ENCODE measurements around the gene SH2D2A.

Gene SH2D2A

DNA sequence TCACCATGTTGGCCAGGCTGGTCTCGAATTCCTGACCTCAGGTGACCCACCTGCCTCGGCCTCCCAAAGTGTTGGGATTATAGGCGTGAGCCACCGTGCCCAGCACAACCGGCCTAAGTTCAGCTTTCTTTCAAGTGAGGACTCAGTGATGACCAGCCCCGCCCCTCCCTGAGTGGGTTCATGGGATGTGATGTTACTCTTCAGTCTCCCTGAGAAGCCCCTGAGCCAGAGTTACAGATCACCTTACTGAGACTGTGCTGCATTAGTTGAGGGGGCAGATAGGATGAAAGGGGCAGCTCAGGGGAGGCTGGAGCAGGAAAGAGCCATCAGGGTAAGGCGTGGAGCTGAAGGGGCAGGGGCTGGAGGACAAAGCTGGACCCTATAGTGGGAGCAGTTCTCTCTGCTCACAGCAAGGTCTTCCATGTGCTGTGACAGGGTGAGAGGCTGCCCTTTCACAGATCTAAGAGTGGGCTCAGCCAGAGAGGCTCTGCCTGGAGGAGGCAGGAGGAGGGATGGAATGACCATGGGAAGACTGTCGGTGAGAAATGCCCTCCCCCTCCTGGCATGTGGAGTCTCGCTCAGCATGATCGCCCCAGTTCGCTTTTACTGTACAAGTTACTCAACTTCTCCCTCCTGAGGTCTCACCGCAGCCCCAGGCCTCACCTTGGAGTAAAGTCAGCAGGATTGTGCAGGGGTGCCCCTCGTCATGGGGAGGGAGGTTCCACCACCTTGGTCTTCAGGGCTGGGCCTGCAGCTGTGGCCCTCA, 13.4 kb downstream of the SH2D2A start:
- DNase-seq (ENCODE audit: low spot score) = no peak

DNA sequence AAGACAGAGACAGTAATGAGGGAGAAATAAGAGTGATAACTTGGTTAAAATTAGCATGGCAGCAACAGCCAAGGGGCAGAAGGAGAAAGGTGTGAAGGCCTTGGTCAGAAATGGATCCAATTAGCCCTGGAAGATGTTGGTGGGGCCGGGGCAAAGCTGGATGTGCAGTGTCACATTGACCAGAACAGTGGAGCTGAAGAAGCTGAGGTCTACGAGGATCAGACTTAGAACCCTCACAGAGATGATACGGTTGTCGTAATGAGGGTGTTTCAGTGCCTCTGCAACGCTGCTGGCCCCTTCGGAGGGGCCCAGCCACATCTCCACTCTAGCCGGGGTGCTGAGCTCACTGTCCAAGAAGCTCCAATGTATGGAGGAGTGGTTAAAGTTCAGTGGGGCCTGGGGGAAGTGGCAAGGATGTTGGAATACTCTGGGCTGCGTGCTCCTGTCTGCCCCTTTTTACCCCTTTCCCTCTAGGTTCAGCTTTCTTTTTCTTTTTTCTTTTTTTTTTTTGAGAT, 14.2 kb downstream of the SH2D2A start:
- DNase-seq (ENCODE audit: low spot score) = no peak

DNA sequence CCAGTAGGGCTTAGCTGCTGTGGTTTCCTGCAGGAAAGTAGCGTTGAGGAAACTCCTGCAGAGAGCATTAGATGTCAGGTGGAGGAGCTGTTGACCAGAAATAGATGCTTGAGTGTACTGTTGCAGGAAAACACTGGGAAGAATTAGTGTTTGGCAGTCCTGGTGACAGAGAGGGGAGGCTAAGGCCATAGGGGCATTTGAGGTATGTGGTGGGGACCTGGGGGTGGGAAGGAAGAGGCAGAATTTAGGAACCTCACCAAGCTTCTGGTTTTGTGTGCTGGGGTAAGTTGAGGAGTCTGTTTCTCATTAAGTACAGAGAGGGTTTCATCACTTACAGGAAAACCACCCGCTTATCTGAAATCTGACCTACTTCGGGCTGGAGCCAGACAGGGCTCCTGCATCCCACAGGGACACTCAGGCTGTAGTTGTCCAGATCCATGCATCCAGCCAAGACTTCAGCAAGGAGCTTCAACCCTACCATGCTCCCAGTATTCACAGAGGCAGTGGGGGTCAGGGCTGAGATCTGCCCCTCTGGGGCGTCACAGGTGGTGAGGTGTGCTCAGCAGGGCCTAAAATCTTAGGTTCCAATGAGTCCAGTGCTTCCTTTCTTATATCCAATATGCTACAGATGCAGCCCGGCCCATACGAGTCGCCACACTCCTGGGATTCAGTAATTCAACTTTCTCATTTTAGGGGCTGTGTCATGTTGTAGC, 15.1 kb downstream of the SH2D2A start:
- DNase-seq (ENCODE audit: low spot score) = no peak

DNA sequence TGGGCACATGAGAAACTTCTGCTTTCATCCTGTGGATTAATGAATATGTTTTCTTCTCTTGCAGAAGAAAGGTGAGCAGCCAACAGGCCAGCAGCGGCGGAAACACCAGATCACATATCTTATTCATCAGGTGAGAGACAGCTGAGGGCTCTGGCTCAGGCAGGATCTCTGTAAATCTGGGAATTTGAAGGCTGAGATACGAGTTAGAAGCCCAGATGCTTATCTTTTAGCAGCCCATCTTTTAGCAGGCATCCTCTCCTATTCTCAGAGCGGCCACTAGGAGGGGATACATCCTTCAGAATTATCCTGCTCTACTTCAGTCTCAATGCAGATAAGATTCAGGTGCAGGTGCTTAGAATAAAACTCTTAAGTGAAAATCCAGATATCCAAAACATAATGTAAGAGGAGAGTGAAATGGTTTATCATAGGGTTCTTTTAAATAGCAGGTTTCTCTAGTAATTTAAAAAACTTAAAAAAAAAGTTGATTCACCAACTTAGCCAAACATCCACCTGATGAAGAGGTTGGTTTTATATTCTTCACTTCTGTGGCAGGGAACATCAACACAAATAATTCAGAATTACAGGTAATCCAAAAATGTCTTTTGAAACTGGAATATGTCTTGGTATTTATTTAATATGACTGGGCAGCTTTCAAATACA, 19.3 kb downstream of the SH2D2A start:
- DNase-seq (ENCODE audit: low spot score) = peak; percentile 51

GRCh38 chr1:156796340-156797097, 20.1 kb downstream of the SH2D2A start:
- DNase-seq (ENCODE audit: low spot score) = no peak

GRCh38 chr1:156795787-156796186, 20.9 kb downstream of the SH2D2A start:
- DNase-seq (ENCODE audit: low spot score) = no peak

DNA sequence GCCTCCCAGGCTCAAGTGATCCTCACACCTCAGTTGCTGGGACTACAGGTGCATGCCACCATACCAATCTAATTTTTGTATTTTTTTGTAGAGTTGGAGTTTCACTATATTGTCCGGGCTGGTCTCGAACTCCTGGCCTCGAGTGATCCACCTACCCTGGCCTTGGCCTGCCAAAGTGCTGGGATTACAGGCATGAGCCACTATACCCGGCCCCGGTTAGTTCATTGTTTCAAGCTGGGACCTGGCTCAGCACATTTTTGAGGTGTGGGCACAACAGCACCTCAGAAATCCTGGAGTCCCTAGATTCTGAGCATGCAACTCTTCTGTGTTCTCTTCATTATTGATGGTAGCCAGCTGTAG, 21.3 kb downstream of the SH2D2A start:
- DNase-seq (ENCODE audit: low spot score) = no peak

DNA sequence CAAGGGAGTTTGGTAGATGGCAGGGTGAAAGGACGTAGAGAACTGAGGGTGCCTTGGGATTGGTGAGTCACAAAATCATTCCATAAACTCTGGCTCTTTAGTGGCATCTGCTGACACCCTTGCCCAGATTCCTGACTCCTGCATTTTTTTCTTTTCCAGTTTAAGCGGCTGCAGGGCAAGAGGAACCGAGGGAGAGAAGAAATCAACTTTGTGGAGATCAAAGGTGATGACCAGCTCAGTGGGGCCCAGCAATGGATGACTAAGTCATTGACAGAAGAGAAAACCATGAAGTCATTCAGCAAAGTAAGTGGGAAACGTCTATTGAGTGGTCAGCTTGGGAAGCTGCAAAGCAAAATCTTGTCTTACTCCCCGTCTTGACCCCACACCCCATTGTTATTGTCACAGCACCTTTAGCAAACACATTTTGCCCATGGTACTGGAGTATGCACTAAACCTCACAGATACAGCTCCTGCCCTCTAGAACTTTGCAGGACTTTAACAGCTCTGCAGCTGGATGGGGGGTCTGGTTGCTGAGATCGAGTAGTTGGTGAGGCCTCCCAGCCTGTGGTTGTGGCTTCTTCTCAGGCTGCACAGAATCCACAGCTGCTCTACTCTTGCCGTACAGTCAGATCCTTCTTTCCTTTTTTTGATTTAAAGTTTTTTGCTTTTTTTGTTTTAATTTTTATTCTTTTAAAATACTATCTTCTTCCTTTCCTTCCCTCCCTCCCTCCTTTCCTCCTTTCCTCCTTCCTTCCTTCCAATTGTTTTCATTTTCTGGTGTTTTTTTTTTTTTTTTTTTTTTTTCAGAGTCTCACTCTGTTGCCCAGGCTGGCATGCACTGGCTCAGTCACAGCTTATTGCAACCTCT, 21.9 kb downstream of the SH2D2A start:
- DNase-seq (ENCODE audit: low spot score) = no peak

DNA sequence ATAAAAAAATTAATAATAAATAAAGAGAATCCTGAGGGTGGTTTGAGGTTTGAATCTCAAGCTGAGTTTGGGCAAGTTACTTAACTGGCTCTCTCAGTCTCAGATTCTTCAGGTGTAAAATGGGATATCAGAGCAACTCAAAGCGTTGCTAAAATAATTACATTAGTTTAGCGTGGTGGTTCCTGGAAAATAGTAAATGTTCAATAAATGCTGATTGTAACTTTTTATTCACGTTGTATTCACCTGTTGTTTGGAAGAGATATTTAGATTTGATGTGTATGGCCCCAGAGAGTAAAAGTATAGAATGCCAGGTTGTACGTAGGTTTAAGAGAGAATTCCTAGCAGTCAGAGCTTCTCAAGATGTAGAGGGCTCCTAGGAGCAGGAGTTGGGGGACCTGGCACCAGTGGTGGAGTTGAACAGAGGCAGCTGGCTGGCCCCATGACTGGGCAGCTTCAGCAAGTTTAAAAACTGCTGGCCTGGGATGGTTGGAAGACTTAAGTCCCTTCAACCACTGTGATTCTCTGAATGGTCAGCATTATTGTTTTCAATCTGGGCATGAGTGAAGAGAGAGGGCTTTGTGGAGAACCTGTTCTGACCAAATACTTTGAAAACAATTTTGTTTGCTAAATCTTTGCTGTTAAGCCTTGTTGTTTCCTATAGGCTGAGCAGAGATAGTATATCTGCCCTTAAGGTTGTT, 26.9 kb downstream of the SH2D2A start:
- DNase-seq (ENCODE audit: low spot score) = no peak

- DNase-seq (ENCODE audit: low spot score) = no peak
These were observed 28.5 kb downstream of the SH2D2A start for GRCh38 chr1:156788136-156788535.

GRCh38 chr1:156786640-156787039, 30.0 kb downstream of the SH2D2A start:
- DNase-seq (ENCODE audit: low spot score) = no peak

DNA sequence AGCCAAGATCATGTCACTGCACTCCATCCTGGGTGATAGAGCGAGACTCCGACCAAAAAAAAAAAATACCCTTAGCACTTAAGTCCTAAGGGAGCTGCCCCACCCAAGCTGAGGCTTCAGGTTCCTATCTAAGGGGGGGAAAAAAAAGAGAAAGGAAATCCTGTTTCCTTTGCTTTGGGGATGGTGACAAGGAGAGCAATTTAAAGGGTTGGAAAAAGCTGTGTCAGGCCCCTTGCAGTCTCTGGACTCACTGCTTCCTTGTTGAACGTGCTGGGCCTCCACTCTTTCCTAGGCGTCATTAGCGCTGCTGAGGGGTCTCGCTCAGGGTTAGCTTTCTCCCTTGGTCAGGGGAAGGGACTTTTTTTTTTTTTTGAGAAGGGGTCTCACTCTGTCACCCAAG, 31.2 kb downstream of the SH2D2A start:
- no peak for DNase-seq (ENCODE audit: low spot score)

DNA sequence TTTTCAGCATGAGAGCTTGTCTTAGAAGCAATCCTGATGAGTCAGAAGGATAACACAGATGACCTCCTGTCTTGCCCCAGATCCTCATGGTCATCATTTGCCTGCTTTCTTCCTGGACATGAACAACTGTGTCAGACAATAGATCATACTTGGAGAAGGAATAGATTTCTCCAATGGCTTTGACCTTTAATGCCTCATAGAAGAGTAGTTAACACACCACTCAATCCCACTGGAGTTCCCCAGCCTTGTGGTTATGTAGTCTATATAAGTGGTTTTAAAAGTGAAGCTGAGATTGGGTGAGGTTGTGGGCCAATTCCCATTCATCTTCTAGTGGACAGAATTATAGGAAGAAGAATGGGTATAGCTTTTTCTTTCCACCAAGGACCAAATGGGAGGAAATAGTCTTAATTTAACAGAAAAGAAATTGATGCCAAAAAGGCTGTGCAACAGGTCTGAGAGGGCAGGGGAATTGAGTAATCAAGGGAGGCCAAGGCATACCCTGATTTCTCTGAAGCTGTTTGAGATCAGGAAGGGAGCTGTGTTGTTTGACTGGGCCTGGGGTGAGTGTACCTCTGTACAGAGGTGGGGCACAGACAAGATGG, 35.0 kb downstream of the SH2D2A start:
- DNase-seq (ENCODE audit: low spot score) = no peak

GRCh38 chr1:156777573-156777972, 39.1 kb downstream of the SH2D2A start:
- DNase-seq (ENCODE audit: low spot score) = no peak

DNA sequence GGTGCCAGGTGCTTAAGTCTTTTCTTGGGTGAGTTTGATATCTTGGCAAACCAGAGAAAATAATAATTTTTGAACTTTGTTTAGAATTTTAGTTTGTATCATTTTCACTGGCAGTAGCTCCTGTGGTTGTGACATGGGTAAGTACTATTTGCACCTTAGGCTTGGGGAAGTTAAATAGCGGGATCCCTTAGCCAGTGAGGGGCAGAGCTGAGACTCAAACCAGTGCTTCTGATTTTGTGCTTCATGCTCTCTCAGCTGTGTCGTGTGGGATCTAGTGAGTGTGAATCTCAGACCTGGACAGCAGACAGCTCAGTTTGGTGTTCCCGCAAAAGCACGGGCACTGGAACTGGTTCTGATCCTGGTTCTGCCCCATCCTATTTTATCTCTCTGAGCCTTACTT, 39.7 kb downstream of the SH2D2A start:
- DNase-seq (ENCODE audit: low spot score) = no peak

DNA sequence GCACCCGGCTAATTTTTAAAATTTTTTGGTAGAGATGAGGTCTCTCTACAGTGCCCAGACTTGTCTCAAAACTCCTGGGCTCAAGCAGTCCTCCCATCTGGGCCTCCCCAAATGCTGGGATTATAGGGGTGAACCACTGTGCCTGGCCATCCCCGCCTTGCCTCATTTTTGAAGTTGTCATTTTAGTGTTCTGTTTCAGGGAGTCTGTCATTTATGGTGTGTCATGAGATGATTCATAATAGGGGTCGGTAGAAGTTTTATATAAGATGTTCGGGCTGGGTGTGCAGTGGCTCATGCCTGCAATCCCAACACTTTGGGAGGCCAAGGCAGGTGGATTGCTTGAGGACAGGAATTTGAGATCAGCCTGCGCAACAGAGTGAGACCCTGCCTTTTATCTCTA, 40.8 kb downstream of the SH2D2A start:
- no peak for DNase-seq (ENCODE audit: low spot score)

- DNase-seq (ENCODE audit: low spot score) = no peak
These were observed 43.0 kb downstream of the SH2D2A start for GRCh38 chr1:156773607-156774006.

DNA sequence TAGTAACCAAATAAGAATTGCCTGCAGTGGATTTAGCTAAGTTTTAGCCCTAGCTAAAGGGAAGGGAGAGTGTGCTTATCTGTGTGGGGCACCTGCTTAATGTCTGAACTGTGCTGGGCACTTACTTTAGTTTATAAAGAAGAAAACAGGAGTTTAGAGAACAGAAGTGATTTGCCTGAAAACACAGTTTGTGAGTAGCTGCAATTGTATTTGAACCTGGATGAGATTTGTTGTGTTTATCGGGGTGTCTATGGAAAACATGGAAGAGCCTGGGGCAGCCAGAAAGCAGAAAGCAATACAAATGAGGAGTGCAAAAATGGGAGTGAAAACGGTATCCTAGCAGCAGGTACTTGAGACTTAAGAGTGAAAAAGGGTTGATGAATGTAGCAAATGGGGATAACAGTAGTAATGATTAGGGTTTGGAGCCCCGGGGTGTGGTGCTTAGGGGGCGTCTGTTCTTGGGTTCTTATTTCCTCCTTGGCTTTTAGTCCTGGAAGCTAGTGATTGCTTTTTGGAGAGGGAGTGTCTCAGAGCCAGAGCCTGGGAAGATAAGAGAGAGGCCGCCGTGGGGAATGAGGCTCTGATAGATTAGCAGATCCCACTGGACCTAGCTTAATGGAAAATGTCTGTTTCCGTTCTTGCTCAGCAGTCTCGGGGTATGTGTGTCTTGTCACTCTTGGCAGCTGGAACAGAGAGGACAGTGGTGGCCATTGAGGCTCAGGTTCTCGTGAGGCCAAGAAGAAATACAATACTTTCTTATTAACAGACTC, 43.7 kb downstream of the SH2D2A start:
- DNase-seq (ENCODE audit: low spot score) = no peak

DNA sequence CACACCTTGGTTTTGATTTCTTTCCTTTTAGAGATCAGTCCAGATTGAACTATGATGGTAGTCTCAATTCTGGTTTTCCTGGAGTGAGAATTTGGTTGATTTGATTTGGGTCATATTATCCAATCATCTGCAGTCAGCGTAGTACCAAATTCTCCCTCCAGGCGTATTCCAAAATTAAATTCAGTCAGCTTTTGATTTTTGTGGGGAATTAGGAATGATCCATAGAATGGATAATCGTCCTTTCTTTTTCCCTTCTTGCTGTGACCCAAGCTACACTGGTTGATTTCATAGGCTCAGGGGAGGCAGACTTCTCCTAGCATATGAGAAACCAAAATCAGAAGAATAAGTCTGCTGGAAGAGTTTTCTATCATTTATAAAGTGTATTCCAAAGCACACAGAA, 44.4 kb downstream of the SH2D2A start:
- DNase-seq (ENCODE audit: low spot score) = no peak

Measured in HuH-7.5 (cell line).